SU-DHL-6 (cell line): ENCODE results near the gene STARD3.

Experiments
- H2AFZ ChIP-seq: fragments of 200-600 bp; sonication (generic); 2 replicates; pipeline ENCODE4 v1.6.1; 2014; ENCODE audit warnings: low read depth, mild to moderate bottlenecking, moderate library complexity, mixed read lengths, antibody characterized with exemption, low read length; ENCODE audit not compliant: severe bottlenecking
- H3F3A ChIP-seq: fragments of 200-600 bp; shearing (Covaris generic); 2 replicates; pipeline ENCODE4 v1.6.0; 2016; ENCODE audit warnings: antibody characterized with exemption, mild to moderate bottlenecking; ENCODE audit not compliant: insufficient read depth
- H3K27ac ChIP-seq: fragments of 200-600 bp; sonication (generic); 2 replicates; pipeline ENCODE4 v1.5.1; 2016; ENCODE audit warnings: low read depth, mild to moderate bottlenecking, low read length, moderate library complexity, mixed read lengths
- H3K27me3 ChIP-seq: fragments of 200-600 bp; sonication (generic), shearing (Covaris generic); 2 replicates; pipeline ENCODE4 v1.6.0; 2014; ENCODE audit warnings: mild to moderate bottlenecking, low read length
- H3K36me3 ChIP-seq: fragments of 200-600 bp; sonication (generic); 2 replicates; pipeline ENCODE4 v1.6.1; 2014; ENCODE audit warnings: mild to moderate bottlenecking, low read length, mixed read lengths
- H3K4me2 ChIP-seq: fragments of 300-600, 200-600 bp; shearing (Covaris generic), sonication (generic); 2 replicates; pipeline ENCODE4 v1.6.0; 2014; ENCODE audit warnings: low read length, low read depth, mild to moderate bottlenecking; ENCODE audit not compliant: poor library complexity, severe bottlenecking
- H3K4me3 ChIP-seq: fragments of 200-600 bp; sonication (generic); 2 replicates; pipeline ENCODE4 v1.5.1; 2014; ENCODE audit warnings: antibody characterized with exemption, low read length, mild to moderate bottlenecking, mixed read lengths; ENCODE audit not compliant: insufficient read depth, poor library complexity, severe bottlenecking
- H3K79me2 ChIP-seq: fragments of 200-600 bp; sonication (generic); 2 replicates; pipeline ENCODE4 v1.6.1; 2014; ENCODE audit warnings: mild to moderate bottlenecking, low read length, moderate library complexity; ENCODE audit not compliant: insufficient read depth
- H3K9ac ChIP-seq: fragments of 200-600 bp; sonication (generic); 2 replicates; pipeline ENCODE4 v1.7.0; 2014; ENCODE audit warnings: mild to moderate bottlenecking, low read length
- H3K9me2 ChIP-seq: fragments of 200-600 bp; sonication (generic); replicated peaks from 2 replicates; pipeline ENCODE4 v1.6.1; 2014; ENCODE audit warnings: low read length; ENCODE audit not compliant: insufficient read depth
- H3K9me3 ChIP-seq: fragments of 200-600 bp; sonication (generic); 2 replicates; pipeline ENCODE4 v1.6.1; 2014; ENCODE audit warnings: low read length, mixed read lengths; ENCODE audit not compliant: insufficient read depth
- H4K20me1 ChIP-seq: fragments of 200-600 bp; sonication (generic); 2 replicates; pipeline ENCODE4 v1.6.1; 2014; ENCODE audit warnings: low read depth, mild to moderate bottlenecking, antibody characterized with exemption, low read length, moderate library complexity, mixed read lengths
- CTCF ChIP-seq: fragments of 200-600 bp; sonication (generic); IDR thresholded peaks from one replicate; pipeline ENCODE4 v1.5.1; 2017; ENCODE audit warnings: antibody characterized with exemption, mild to moderate bottlenecking, low read length, moderate library complexity; ENCODE audit not compliant: insufficient read depth, poor library complexity, severe bottlenecking
- EZH2phosphoT487 ChIP-seq: fragments of 200-600 bp; sonication (generic), shearing (Covaris generic); conservative IDR thresholded peaks from 2 replicates; pipeline ENCODE4 v1.6.1; 2018; ENCODE audit warnings: mild to moderate bottlenecking, antibody characterized with exemption, low read length, moderate library complexity, mixed read lengths

Gene STARD3

GRCh38 chr17:39660397-39661385 is 23.7 kb downstream of the STARD3 start:
- H3K4me3 ChIP-seq: no peak overlapping the region
- no peaks in the 10 kb centered on the region for H3F3A ChIP-seq
- H3K36me3 ChIP-seq: no peaks in the 10 kb centered on the region
- H3K27me3 ChIP-seq: no peaks in the 10 kb centered on the region
- H3K9me2 ChIP-seq: no peaks in the 10 kb centered on the region
- no peak overlapping the region for H2AFZ ChIP-seq
- no peaks in the 10 kb centered on the region for H3K79me2 ChIP-seq
- no peaks in the 10 kb centered on the region for H3K9me3 ChIP-seq
- H3K9ac ChIP-seq: no peak overlapping the region
- no peaks in the 10 kb centered on the region for H4K20me1 ChIP-seq
- no peak overlapping the region for H3K4me2 ChIP-seq
- TF ChIP-seq EZH2phosphoT487 (no peak), CTCF (no peak)
- H3K27ac ChIP-seq: no peak overlapping the region

- Histone ChIP-seq H4K20me1 (no peaks in the 10 kb centered on the region), H3K9ac (no peak overlapping the region), H3K27me3 (no peaks in the 10 kb centered on the region), H2AFZ (no peak overlapping the region), H3K9me3 (no peaks in the 10 kb centered on the region), H3K36me3 (no peaks in the 10 kb centered on the region), H3K27ac (no peak overlapping the region), H3K9me2 (no peaks in the 10 kb centered on the region), H3F3A (no peaks in the 10 kb centered on the region), H3K4me3 (no peak overlapping the region), H3K4me2 (no peak overlapping the region), H3K79me2 (no peaks in the 10 kb centered on the region)
- no peak for TF ChIP-seq EZH2phosphoT487
- no peak for TF ChIP-seq CTCF
These were observed 25.0 kb downstream of the STARD3 start for GRCh38 chr17:39661744-39662541.

- Histone ChIP-seq H2AFZ (no peak overlapping the region), H3K9me2 (no peaks in the 10 kb centered on the region), H3K79me2 (no peaks in the 10 kb centered on the region), H3F3A (no peaks in the 10 kb centered on the region), H3K9ac (no peak overlapping the region), H3K27ac (no peak overlapping the region), H3K36me3 (no peaks in the 10 kb centered on the region), H3K4me2 (no peak overlapping the region), H4K20me1 (no peaks in the 10 kb centered on the region), H3K4me3 (no peak overlapping the region), H3K9me3 (no peaks in the 10 kb centered on the region), H3K27me3 (no peaks in the 10 kb centered on the region)
- no peak for TF ChIP-seq CTCF
- no peak for TF ChIP-seq EZH2phosphoT487
These were observed 25.8 kb downstream of the STARD3 start for GRCh38 chr17:39662551-39663339.
